A673 (cell line): Measurements from ENCODE around the gene TSHR.

Source experiments
- EZH2 ChIP-seq: fragments of 200-600 bp; sonication (generic); IDR thresholded peaks from 2 replicates; pipeline ENCODE4 v1.6.1; 2017; ENCODE audit warnings: borderline replicate concordance, low read depth, mild to moderate bottlenecking, mixed read lengths, antibody characterized with exemption, low read length; ENCODE audit not compliant: poor library complexity, severe bottlenecking
- TF ChIP-seq, protein P1 (sequence below): fragments of 300-800, 200-600 bp; sonication (generic); conservative IDR thresholded peaks from 2 replicates; pipeline ENCODE4 v1.5.1; 2017; ENCODE audit warnings: low read depth, mild to moderate bottlenecking, antibody characterized with exemption, low read length, moderate library complexity, mixed read lengths

DNA sequence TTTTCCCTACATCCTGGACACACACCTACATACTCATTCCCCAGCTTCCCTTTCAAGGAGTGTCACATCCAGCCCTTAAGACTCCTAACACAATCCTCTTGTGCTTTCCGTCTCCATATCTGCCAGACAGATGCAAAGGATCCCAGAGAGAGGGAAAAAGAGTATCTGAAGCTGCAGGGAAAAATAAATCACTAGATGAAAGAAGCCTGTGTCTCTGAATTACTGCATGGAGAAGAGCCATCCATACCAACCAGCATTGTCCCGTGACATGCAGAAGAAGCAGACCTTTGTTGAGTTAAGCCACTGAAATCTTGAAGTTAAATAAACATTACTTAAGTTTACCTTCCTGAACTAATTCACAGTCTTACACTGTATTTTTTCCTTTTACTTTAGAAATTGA lies 210.7 kb downstream of the TSHR start:
- TF ChIP-seq, protein P1, sequence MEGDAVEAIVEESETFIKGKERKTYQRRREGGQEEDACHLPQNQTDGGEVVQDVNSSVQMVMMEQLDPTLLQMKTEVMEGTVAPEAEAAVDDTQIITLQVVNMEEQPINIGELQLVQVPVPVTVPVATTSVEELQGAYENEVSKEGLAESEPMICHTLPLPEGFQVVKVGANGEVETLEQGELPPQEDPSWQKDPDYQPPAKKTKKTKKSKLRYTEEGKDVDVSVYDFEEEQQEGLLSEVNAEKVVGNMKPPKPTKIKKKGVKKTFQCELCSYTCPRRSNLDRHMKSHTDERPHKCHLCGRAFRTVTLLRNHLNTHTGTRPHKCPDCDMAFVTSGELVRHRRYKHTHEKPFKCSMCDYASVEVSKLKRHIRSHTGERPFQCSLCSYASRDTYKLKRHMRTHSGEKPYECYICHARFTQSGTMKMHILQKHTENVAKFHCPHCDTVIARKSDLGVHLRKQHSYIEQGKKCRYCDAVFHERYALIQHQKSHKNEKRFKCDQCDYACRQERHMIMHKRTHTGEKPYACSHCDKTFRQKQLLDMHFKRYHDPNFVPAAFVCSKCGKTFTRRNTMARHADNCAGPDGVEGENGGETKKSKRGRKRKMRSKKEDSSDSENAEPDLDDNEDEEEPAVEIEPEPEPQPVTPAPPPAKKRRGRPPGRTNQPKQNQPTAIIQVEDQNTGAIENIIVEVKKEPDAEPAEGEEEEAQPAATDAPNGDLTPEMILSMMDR = no peak
- no peak for TF ChIP-seq EZH2
